ENCODE measurements around the gene SSTR5. TPM values are rescaled to one million over a fixed set of nuclear protein-coding genes. Genes with fewer than 3 reads are reported as not detected.

SSTR5 gene
- total and polyA plus RNA-seq, 10 of the 15 experiments (the other 5 are each of a cell fraction or from before 2014, with no cell fraction given): not detected

GRCh38 chr16:1071561-1072225 lies 854 bp upstream of the SSTR5 start:
- Histone ChIP-seq H3K9ac (ENCODE audit: control insufficient read depth, insufficient read depth, low read length) (no peak overlapping the region), H3K79me2 (ENCODE audit: control insufficient read depth, insufficient read depth, low read length) (no peaks in the 10 kb centered on the region), H3K27ac (ENCODE audit: control insufficient read depth, insufficient read depth) (no peak overlapping the region), H3K4me1 (ENCODE audit: control insufficient read depth, insufficient read depth, low read length) (no peaks in the 10 kb centered on the region), H3K36me3 (ENCODE audit: control insufficient read depth in 2 of 2, insufficient read depth in 2 of 2, low read length in 1 of 2) (no peaks in the 10 kb centered on the region), H3K9me3 (replicated peaks; ENCODE audit: control insufficient read depth, insufficient read depth, low read length) (no peaks in the 10 kb centered on the region), H3K27me3 (replicated peaks in 1 of 2; ENCODE audit: control insufficient read depth in 2 of 2, insufficient read depth in 2 of 2, low read length in 1 of 2) (no peaks in the 10 kb centered on the region), H4K20me1 (ENCODE audit: control insufficient read depth, insufficient read depth) (no peaks in the 10 kb centered on the region), H2AFZ (ENCODE audit: control insufficient read depth, low read depth, low read length) (no peak overlapping the region), H3K4me3 (no peak overlapping the region), H3K4me2 (ENCODE audit: control insufficient read depth, insufficient read depth) (no peak overlapping the region)
- TF ChIP-seq CHD1 (IDR thresholded peaks at IDR 0.05; ENCODE audit: low read depth, low read length) (no peak), RAD21 (IDR thresholded peaks at IDR 0.05; ENCODE audit: insufficient read depth, low read depth, low read length) (no peak)
- no TSS peak for BruUV-seq (replicated peaks)
- ATAC-seq: no peak
- SMC1A ChIA-PET (ENCODE audit: uncharacterized antibody, unreplicated experiment): no interaction called here
- no peak for DNase-seq (ENCODE audit: low read depth, low spot score)
- RAD21 ChIA-PET (ENCODE audit: unreplicated experiment): no interaction called here
- WGBS (ENCODE audit: insufficient coverage, insufficient replicate concordance, low lambda C conversion rate, missing lambda C conversion rate): 29% methylated on average over 29 of the region's 30 CpGs
- FAIRE-seq: no peak
- POLR2A ChIA-PET: no interaction called here
- CTCF ChIA-PET: no interaction called here
- intact Hi-C loops (cut with micrococcal nuclease; ENCODE audit: unreplicated experiment) (no loop called here), in situ Hi-C loops (cut with MboI) (no loop called here)

DNA sequence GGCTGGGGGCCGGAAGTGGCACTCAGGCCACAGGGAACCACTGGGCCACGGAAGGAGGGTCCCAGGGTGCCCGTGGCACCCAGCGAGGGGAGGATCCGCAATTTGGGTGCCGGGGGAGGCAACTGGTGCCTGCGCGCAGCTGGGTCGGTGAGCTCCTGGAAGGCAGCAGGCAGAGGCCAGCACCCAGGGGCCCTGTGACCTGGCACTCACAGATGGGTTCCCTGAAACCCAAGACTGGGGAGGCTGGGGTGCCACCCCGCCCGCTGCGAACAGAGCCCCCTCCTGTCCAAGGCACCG lies 663 bp downstream of the SSTR5 start:
- no peak overlapping the region for H3K27ac ChIP-seq (ENCODE audit: control insufficient read depth, insufficient read depth)
- POLR2A ChIA-PET: no interaction called here
- no peaks in the 10 kb centered on the region for H4K20me1 ChIP-seq (ENCODE audit: control insufficient read depth, insufficient read depth)
- H2AFZ ChIP-seq (ENCODE audit: control insufficient read depth, low read depth, low read length): no peak overlapping the region
- in situ Hi-C loops (cut with MboI) (no loop called here), intact Hi-C loops (cut with micrococcal nuclease; ENCODE audit: unreplicated experiment) (no loop called here)
- BruUV-seq (replicated peaks): no TSS peak
- no peak overlapping the region for H3K4me2 ChIP-seq (ENCODE audit: control insufficient read depth, insufficient read depth)
- no peaks in the 10 kb centered on the region for H3K4me1 ChIP-seq (ENCODE audit: control insufficient read depth, insufficient read depth, low read length)
- H3K27me3 ChIP-seq (replicated peaks in 1 of 2; ENCODE audit: control insufficient read depth in 2 of 2, insufficient read depth in 2 of 2, low read length in 1 of 2): no peaks in the 10 kb centered on the region
- no peaks in the 10 kb centered on the region for H3K9me3 ChIP-seq (replicated peaks; ENCODE audit: control insufficient read depth, insufficient read depth, low read length)
- H3K36me3 ChIP-seq (ENCODE audit: control insufficient read depth in 2 of 2, insufficient read depth in 2 of 2, low read length in 1 of 2): no peaks in the 10 kb centered on the region
- no peak overlapping the region for H3K9ac ChIP-seq (ENCODE audit: control insufficient read depth, insufficient read depth, low read length)
- CTCF ChIA-PET: no interaction called here
- 91% methylated on average over 7 of the region's 13 CpGs for WGBS (ENCODE audit: insufficient coverage, insufficient replicate concordance, low lambda C conversion rate, missing lambda C conversion rate)
- no peak overlapping the region for H3K4me3 ChIP-seq
- no peaks in the 10 kb centered on the region for H3K79me2 ChIP-seq (ENCODE audit: control insufficient read depth, insufficient read depth, low read length)
- FAIRE-seq: no peak
- no peak for ATAC-seq
- RAD21 ChIA-PET (ENCODE audit: unreplicated experiment): no interaction called here
- SMC1A ChIA-PET (ENCODE audit: uncharacterized antibody, unreplicated experiment): no interaction called here
- DNase-seq (ENCODE audit: low read depth, low spot score): no peak
- TF ChIP-seq GATAD2B (conservative IDR thresholded peaks at IDR 0.05; ENCODE audit: low read depth): no peak
- TF ChIP-seq HDAC2 (IDR thresholded peaks at IDR 0.05): no peak
- TF ChIP-seq MEF2B (IDR thresholded peaks at IDR 0.05; ENCODE audit: partially characterized antibody, poor library complexity, severe bottlenecking): no peak
- TF ChIP-seq ZNF274 (IDR thresholded peaks at IDR 0.05; ENCODE audit: insufficient read depth, insufficient read length): no peak
- TF ChIP-seq ZBTB33 (IDR thresholded peaks at IDR 0.05): no peak
- no peak for TF ChIP-seq HDAC6 (IDR thresholded peaks at IDR 0.05; ENCODE audit: unreplicated experiment)
- no peak for TF ChIP-seq RB1 (IDR thresholded peaks at IDR 0.05; ENCODE audit: borderline replicate concordance)
- TF ChIP-seq PRDM15 (CRISPR knock-in tag; IDR thresholded peaks at IDR 0.05): no peak
- TF ChIP-seq CHD4 (IDR thresholded peaks at IDR 0.05): no peak

Data from GM12878 (cell line).